Stimulated activated CD8-positive, alpha-beta memory T cell treated with anti-CD3 and anti-CD28 coated beads, Interleukin-4, amount 100 ng/mL, for 24 hours (primary cell): ENCODE results near the gene COL24A1.
"Not testable (repeated sequence)": the region's sequence is repeated elsewhere in the genome, so short reads cannot be mapped to it uniquely, and the experiment has no call there.

ENCODE experiments used
- DNase-seq: peaks from one replicate; pipeline ENCODE4 v3.0.0-alpha.2; 2020; ENCODE audit warnings: low read depth

The COL24A1 gene

GRCh38 chr1:85801520-85801919 lies 355.1 kb downstream of the COL24A1 start:
- DNase-seq = no peak

GRCh38 chr1:85799737-85800136 lies 356.8 kb downstream of the COL24A1 start:
- no peak for DNase-seq

- no peak for DNase-seq
Observed at GRCh38 chr1:85798419-85798818, 358.2 kb downstream of the COL24A1 start.

GRCh38 chr1:85777021-85777420 lies 379.6 kb downstream of the COL24A1 start:
- not testable (repeated sequence) for DNase-seq

- DNase-seq = no peak
Observed at GRCh38 chr1:85762804-85763203, 393.8 kb downstream of the COL24A1 start.

- DNase-seq = no peak
Observed at GRCh38 chr1:85756864-85757263, 399.7 kb downstream of the COL24A1 start.

- no peak for DNase-seq
Observed at GRCh38 chr1:85748120-85748519, 408.5 kb downstream of the COL24A1 start.

- DNase-seq = no peak
Observed at GRCh38 chr1:85746777-85747176, 409.8 kb downstream of the COL24A1 start.

- DNase-seq = no peak
Observed at GRCh38 chr1:85743814-85744213, 412.8 kb downstream of the COL24A1 start.

- no peak for DNase-seq
Observed at GRCh38 chr1:85734931-85735330, 421.6 kb downstream of the COL24A1 start.

GRCh38 chr1:85718678-85719340 lies 437.8 kb downstream of the COL24A1 start:
- DNase-seq = no peak

GRCh38 chr1:85714418-85715114 lies 442.0 kb downstream of the COL24A1 start:
- DNase-seq = not testable (repeated sequence)

- no peak for DNase-seq
Observed at GRCh38 chr1:85708829-85709227, 447.7 kb downstream of the COL24A1 start.

GRCh38 chr1:85707990-85708828 lies 448.4 kb downstream of the COL24A1 start, which contains the start of gene ZNHIT6:
ZNHIT6 (minus strand) TSS chr1:85708433; CDS start chr1:85708284, 149 bp downstream.
- DNase-seq = peak; percentile 75

GRCh38 chr1:85707267-85707989 lies 449.1 kb downstream of the COL24A1 start:
- no peak for DNase-seq

GRCh38 chr1:85705940-85706339 lies 450.6 kb downstream of the COL24A1 start:
- no peak for DNase-seq

- no peak for DNase-seq
Observed at GRCh38 chr1:85700422-85700821, 456.1 kb downstream of the COL24A1 start.

GRCh38 chr1:85697895-85698294 lies 458.7 kb downstream of the COL24A1 start:
- DNase-seq = no peak

GRCh38 chr1:85692730-85693314 lies 463.8 kb downstream of the COL24A1 start:
- DNase-seq = no peak

GRCh38 chr1:85689775-85690404 lies 466.7 kb downstream of the COL24A1 start:
- no peak for DNase-seq
